GM23248 (cell line): ENCODE results near the gene EOLA1.

Source experiments
- EZH2 ChIP-seq: fragments of 200-600 bp; sonication (generic); IDR thresholded peaks from 2 replicates; pipeline ENCODE4 v1.6.1; 2018; ENCODE audit warnings: antibody characterized with exemption, mild to moderate bottlenecking; ENCODE audit not compliant: insufficient read depth, poor library complexity, severe bottlenecking
- EZH2phosphoT487 ChIP-seq: fragments of 200-600 bp; sonication (generic); IDR thresholded peaks from 2 replicates; pipeline ENCODE4 v1.6.1; 2018; ENCODE audit warnings: antibody characterized with exemption, moderate library complexity, mild to moderate bottlenecking, low read depth; ENCODE audit not compliant: insufficient read depth

DNA sequence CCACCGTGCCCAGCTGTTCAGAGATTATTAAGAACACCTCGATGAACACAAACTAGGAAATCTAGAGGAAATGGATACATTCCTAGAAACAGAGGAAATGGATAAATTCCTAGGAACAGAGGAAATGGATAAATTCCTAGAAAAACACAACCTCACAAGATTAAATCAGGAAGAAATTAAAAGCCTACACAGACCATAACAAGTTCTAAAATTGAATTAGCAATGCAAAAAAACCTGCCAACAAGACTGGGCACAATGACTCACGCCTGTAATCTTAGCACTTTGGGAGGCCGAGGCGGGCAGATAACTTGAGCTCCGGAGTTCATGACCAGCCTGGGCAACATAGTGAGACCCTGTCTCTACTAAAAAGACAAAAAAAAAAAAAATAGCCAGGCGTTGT, 22.6 kb upstream of the EOLA1 start:
- TF ChIP-seq EZH2phosphoT487 (no peak), EZH2 (no peak)
